ENCODE results near the gene COA1. TPM values are rescaled to one million over a fixed set of nuclear protein-coding genes. Genes with fewer than 3 reads are reported as not detected.
A peak's percentile ranks its signal among the peaks of the same experiment; 100 is the strongest.

COA1 gene
- total and polyA plus RNA-seq, 9 of the 15 experiments (the other 6 are each of a cell fraction or from before 2014, with no cell fraction given) = 98.9 to 463 (median 181) TPM

- TF ChIP-seq CHD4 (IDR thresholded peaks at IDR 0.05; ENCODE audit: insufficient read depth, insufficient replicate concordance, low read depth, low read length, poor library complexity, severe bottlenecking) = no peak
- no peak for TF ChIP-seq ATF3 (IDR thresholded peaks at IDR 0.05)
- TF ChIP-seq ATF3 (CRISPR knock-in tag; conservative IDR thresholded peaks at IDR 0.05) = no peak; the same call in 1 of the 2 replicates
- no peak for TF ChIP-seq PYGO2 (tag; IDR thresholded peaks at IDR 0.05)
- TF ChIP-seq ATF2 (CRISPR knock-in tag; IDR thresholded peaks at IDR 0.05) = no peak
- TF ChIP-seq ESRRB (CRISPR knock-in tag; IDR thresholded peaks at IDR 0.05; ENCODE audit: borderline replicate concordance) = no peak
- peak; percentile 44 for TF ChIP-seq HDAC3 (IDR thresholded peaks at IDR 0.05; ENCODE audit: borderline replicate concordance, partially characterized antibody)
- no peak for TF ChIP-seq ZNF23 (CRISPR knock-in tag; IDR thresholded peaks at IDR 0.05)
- no peak for TF ChIP-seq RERE (CRISPR knock-in tag; IDR thresholded peaks at IDR 0.05; ENCODE audit: borderline replicate concordance)
- TF ChIP-seq MBD1 (CRISPR knock-in tag; IDR thresholded peaks at IDR 0.05) = no peak
- peak; percentile 71; the same call in 1 of the 2 replicates for TF ChIP-seq ZBTB2 (IDR thresholded peaks at IDR 0.05)
- peak; percentile 83; the same call in 1 of the 2 replicates for TF ChIP-seq HDAC2 (IDR thresholded peaks at IDR 0.05)
- TF ChIP-seq KAT7 (CRISPR knock-in tag; IDR thresholded peaks at IDR 0.05; ENCODE audit: borderline replicate concordance) = peak; percentile 79; the same call in 1 of the 2 replicates
- no peak for TF ChIP-seq CCAR2 (IDR thresholded peaks at IDR 0.05; ENCODE audit: low read depth, low read length)
Measured at GRCh38 chr7:43729214-43729923, at the start of gene COA1 (continued).
